HG03521 (cell line): ENCODE data around the gene EXOC6B.

Source experiments
- ATAC-seq: cut with Tn5 transposase; IDR thresholded peaks from one replicate; pipeline ENCODE4 v1.9.1; 2021; ENCODE audit warnings: mild to moderate bottlenecking, moderate library complexity; ENCODE audit not compliant: unreplicated experiment

The EXOC6B gene

DNA sequence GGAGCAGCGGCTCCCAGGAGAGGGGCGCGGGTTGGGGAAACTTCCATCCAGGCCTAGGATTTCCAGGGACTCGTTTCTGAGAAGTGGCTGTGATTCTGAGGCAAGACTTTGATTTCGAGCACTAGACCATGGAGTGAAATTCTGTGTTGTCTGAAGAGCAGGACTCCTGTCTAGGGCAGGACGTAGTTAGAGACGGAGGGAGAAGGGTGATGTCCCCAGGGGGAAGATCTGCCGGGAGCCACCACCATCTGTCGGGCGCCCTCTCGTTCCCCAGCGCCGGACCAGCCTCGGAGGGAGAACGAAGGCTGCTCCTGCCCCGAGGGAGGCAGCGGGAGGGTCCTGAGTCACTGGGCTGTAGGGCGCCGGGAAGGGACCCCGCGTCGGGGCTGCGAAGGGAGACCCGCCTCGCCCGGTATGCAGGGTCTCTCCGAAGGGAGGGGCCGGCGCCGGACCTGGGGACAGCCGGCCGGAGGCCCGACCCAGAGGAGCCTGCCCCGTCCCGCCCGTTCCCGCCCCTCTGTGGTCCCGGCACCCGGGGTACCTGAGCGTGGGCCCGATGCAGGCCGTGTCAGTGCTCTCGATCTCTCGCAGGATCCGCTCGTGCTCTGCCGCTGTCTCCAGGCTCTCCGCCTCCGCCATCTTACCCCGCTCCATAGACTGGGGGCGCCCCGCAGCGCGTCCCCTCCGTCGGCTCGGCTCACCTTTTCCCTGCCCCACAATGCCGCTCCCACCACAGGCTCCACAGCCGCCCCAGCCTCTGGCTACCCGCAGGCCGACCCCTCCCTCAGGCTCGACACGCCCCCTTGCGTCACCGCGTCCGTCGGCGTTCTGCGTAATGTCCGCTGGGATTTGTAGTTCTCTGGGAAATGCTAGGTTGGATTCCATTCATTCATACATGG, at the start of gene EXOC6B:
EXOC6B (minus strand) TSS at position 777 of the 899 bp plus-strand sequence.
- ATAC-seq, result peak; percentile 72

GRCh38 chr2:72871880-72872279, 46.0 kb upstream of the EXOC6B start:
- no peak for ATAC-seq

DNA sequence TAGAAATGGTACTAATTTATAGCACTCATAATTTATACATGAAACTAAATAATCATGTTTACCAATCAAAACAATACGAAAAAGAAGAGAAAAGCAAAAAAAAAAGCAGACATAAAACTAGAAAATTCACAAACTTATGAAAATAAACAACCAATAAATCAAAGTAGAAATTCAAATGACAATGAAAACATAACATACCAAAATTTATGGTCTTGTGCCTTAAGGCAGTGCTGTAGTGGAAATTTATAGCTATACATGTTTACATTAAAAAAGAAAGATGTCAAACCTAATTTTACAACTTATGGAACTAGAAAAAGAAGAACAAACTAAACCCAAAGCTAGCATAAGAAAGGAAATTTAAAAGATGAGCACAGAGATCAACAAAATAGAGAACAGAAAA, 45.2 kb upstream of the EXOC6B start:
- ATAC-seq, result no peak

- ATAC-seq, result peak; percentile 42
Measured at GRCh38 chr2:72864500-72864899, 38.7 kb upstream of the EXOC6B start.

GRCh38 chr2:72863046-72863445, 37.2 kb upstream of the EXOC6B start:
- no peak for ATAC-seq

DNA sequence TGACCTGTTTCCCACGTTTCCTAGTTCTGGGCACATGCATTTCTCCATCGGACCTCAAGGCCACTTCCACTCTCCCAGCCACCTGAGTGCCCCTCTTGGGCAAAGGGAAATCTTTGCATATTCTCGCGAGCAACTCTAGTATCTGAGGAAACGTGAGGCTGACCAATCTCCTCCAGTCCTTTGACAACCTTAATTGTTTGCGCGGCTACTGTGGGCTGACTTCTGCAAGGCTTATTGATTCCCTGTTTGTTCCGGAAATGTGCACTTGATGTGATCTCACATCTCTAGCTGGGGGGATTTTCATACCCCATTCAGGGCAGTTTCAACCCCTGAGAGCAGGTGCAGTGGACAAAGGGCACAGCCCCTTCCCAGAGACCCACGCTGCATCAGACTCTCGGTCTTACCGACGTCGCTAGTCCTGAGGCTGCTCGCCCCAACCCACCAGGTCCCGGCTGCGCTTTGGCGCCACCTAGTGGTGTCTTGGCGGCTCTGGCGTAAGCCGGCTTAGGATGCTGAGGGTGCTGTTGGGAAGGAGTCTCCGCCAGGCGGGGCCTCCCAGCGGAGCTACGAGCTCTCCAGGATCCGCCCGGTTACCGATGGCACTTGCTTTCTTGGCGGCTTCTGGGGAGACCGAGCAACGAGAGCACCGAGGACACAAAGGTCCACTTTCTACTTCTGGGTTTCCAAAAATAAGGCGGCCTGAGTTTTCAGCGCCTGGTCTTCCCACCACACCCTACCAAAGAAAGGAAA, 36.6 kb upstream of the EXOC6B start:
- ATAC-seq, result peak; percentile 86

DNA sequence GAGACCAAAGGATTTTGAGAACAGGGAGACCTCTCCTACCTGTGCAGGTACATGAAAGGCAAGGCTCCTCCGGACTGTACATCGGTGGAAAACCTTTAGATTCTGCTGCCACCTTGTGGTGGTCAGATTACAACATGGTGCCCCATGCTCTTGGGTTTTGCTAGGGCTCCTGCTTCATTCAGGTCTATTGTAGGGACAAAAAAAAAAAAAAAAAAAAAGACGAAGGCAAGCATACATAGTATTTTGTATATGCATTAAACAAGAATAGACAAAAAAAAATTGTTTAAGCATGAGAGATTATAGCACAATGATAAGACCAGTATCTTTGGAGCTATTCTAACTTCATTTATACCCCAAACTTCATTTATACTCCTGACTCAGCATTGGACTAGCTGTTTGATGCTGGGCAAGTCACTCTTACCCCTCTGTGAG, 34.0 kb upstream of the EXOC6B start:
- ATAC-seq, result peak; percentile 49

- ATAC-seq, result no peak
Measured at GRCh38 chr2:72851333-72851732, 25.5 kb upstream of the EXOC6B start.

- ATAC-seq, result no peak
Measured at GRCh38 chr2:72849138-72849462, 23.3 kb upstream of the EXOC6B start.

DNA sequence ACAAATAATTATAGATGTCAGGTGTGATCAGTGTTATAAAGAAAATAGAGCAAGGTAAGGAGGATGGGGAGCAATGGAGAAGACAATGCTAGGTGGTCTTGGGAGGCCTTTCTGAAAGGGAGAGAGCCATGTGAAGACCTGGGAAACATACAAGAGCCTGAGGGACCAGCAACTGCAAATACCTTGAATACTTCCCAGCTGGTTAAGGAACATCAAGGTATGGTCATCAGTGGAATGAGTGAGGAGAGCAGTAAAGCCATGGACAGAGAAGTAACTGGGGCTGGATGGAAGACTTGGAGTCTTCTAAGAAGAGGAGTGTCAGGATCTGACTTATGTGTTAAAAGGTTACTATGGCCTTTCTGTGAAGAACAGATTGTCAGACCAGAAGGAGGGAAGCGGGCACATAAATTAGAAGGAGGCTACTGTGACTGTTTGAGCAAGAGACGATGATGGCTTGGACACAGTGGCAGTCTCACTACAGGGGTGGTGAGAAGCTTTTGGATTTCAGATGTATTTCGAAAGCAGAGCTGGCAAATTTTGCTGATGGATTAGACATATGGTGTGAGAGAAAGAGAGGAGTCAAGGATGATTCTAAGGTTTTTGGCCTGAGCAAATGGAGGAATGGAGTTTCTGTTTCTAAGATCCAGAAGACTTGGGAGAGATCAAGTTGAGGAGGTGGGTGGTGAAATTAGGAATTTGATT, 22.8 kb upstream of the EXOC6B start:
- no peak for ATAC-seq

GRCh38 chr2:72847534-72848315, 21.9 kb upstream of the EXOC6B start:
- no peak for ATAC-seq

GRCh38 chr2:72846171-72847095, 20.6 kb upstream of the EXOC6B start:
- peak; percentile 66 for ATAC-seq

DNA sequence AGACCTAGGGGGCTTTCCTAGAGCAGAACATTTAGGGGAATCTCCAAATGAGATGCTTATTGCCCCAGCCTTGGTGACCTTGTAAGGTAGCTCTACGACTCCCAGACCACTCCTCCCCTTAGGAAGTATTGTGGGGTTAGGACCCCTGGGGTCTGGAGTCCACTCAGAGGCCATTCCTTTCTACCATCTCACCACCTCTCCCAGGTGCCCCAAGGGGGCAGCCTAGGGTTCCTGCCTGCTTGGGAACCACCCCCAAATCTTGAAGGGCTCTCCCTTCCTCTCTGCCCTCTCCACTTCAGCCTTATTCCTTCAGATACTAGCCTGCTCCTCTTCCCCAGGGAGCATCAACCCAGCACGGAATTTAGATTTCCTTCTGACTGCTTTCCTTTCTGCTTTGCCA, 17.5 kb upstream of the EXOC6B start:
- ATAC-seq, result no peak

DNA sequence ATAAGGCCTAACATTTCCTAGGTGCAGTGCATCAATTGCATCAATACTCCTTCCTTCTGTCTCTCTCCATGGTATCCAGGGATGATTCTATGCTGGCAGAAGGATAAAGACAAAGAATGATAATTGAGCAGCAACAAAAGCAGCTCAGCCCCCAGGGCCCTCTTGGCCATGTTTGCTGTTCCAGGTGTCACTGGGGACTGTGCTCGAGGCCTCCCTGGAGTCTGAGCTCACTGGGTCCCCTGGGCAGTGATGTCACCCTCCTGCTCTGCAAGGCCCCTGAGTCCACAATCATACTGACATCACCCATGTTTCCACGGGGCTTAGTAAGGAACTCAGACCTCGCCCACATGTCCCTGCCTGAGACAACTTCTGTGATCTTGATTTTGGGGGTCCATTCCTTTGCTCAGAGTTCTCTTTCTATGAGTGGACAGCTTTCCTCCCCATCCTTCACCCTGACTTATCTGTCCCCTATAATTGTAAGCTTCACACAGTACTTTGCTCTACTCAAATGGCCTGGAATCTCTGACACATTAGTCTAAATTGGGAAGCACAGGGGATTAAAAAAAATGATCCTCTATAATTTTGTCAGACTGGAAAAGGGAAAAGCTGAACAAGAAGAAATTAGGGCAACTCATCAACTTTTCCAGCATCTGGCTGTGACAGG, 15.8 kb upstream of the EXOC6B start:
- ATAC-seq, result no peak

DNA sequence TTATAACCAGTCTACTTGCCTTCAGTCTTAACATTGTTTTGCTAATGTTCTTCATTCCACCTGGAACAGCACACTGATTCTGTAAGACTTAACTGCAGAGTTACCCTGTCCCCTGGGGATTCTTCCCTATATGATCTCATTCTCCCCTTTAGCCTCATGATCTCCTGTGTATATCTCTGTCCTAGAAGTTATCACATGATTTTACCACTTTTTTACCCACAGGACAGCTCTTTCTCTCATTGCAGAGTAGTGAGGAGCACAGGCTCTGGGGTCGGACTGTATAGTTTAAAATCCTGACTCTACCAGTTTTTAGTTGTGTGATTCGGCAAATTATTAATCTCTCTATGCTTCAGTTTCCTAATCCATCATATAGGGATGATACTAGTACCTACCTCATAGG, 14.2 kb upstream of the EXOC6B start:
- no peak for ATAC-seq

- no peak for ATAC-seq
Measured at GRCh38 chr2:72837171-72837570, 11.3 kb upstream of the EXOC6B start.

GRCh38 chr2:72835403-72835802, 9.6 kb upstream of the EXOC6B start:
- no peak for ATAC-seq

GRCh38 chr2:72834596-72834995, 8.8 kb upstream of the EXOC6B start:
- no peak for ATAC-seq

DNA sequence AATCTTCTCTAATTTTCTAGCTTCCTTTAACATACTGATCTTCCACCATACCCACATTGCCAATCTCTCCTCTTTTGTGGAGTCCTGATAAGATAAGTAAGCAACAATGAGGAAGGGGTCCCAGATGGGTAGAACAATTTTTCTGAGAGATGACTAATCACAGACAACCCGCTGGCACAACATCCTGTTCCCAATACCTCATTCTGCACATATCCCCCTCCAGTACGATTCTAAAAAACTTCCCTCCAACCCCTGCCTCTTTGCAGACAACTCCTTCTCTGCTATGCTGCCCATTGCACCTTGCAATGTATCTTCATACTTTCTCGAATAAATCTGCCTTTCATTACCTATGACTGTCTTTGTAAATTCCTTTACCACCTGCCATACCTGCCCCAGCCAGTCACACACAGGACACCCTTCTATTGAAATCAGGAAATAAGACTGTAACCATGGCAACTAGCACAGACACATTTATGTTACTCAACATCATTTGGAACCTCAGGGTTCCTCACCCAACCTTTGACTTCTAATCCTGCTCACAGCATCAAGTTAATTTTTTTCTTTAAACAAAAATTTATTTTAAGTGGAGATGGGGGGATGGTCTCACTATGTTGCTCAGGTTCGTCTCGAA, 7.4 kb upstream of the EXOC6B start:
- ATAC-seq, result no peak
